ENCODE measurements around the gene SLC16A11. TPM values are rescaled to one million over a fixed set of nuclear protein-coding genes. Genes with fewer than 3 reads are reported as not detected.

SLC16A11 gene
- polyA plus RNA-seq, 1 donor (not counting 4 experiments of a cell fraction or from before 2014, with no cell fraction given), result not detected

GRCh38 chr17:7038025-7038862 is 5.6 kb downstream of the SLC16A11 start:
- H2AFZ ChIP-seq (ENCODE audit: control insufficient read depth, low read length), result no peak overlapping the region
- no peak overlapping the region for H3K27ac ChIP-seq (ENCODE audit: control insufficient read depth, insufficient read depth, low read length)
- no peak overlapping the region for H3K4me2 ChIP-seq (ENCODE audit: control insufficient read depth, extremely low read depth, insufficient read depth, low read depth, low read length)
- no peaks in the 10 kb centered on the region for H3K36me3 ChIP-seq (ENCODE audit: control insufficient read depth in 2 of 2, extremely low read depth in 1 of 2, insufficient read depth in 2 of 2, low read length in 2 of 2)
- peaks cover 15% of the 10 kb centered on the region for H3K4me1 ChIP-seq (ENCODE audit: control insufficient read depth, extremely low read depth, insufficient read depth, low read length)
- H3K27me3 ChIP-seq (ENCODE audit: control insufficient read depth, extremely low read depth, insufficient read depth, low read length), result peaks cover 12% of the 10 kb centered on the region
- no peak overlapping the region for H3K4me3 ChIP-seq (ENCODE audit: control insufficient read depth in 2 of 3, extremely low read depth in 1 of 3, insufficient read depth in 2 of 3, low read depth in 1 of 3, low read length in 3 of 3)
- dilution Hi-C loops (cut with MboI; ENCODE audit: extremely low pct_ligation_motif_present, low sequenced_read_pairs), result no loop called here
- DNase-seq (ENCODE audit: low read depth, low spot score) (no peak), FAIRE-seq (no peak)
- TF ChIP-seq EZH2 (IDR thresholded peaks at IDR 0.05; ENCODE audit: low read length) (no peak), CTCF (optimal IDR thresholded peaks at IDR 0.05 in 1 of 3, IDR thresholded peaks at IDR 0.05 in 1 of 3, conservative IDR thresholded peaks at IDR 0.05 in 1 of 3; ENCODE audit: extremely low read depth in 1 of 3, insufficient read depth in 2 of 3, low read length in 3 of 3) (no peak)
- H3K9ac ChIP-seq (ENCODE audit: control insufficient read depth, extremely low read depth, insufficient read depth, low read length), result no peak overlapping the region
- no peaks in the 10 kb centered on the region for H3K9me3 ChIP-seq (ENCODE audit: control insufficient read depth, low read depth, low read length)
- peaks cover 2% of the 10 kb centered on the region for H3K9me1 ChIP-seq (ENCODE audit: control insufficient read depth, extremely low read depth, insufficient read depth, low read length)
- H4K20me1 ChIP-seq (ENCODE audit: control insufficient read depth, extremely low read depth, insufficient read depth, low read length), result no peaks in the 10 kb centered on the region
- peaks cover 4% of the 10 kb centered on the region for H3K79me2 ChIP-seq (ENCODE audit: control insufficient read depth, insufficient read depth, low read length)

GRCh38 chr17:7035591-7036368 is 8.1 kb downstream of the SLC16A11 start, which contains the start of gene SLC16A13:
Gene SLC16A13 (plus strand): TSS chr17:7036015. CDS start chr17:7036383, 368 bp downstream.
- Histone ChIP-seq H3K27me3 (ENCODE audit: control insufficient read depth, extremely low read depth, insufficient read depth, low read length) (no peaks in the 10 kb centered on the region), H3K36me3 (ENCODE audit: control insufficient read depth in 2 of 2, extremely low read depth in 1 of 2, insufficient read depth in 2 of 2, low read length in 2 of 2) (no peaks in the 10 kb centered on the region), H3K79me2 (ENCODE audit: control insufficient read depth, insufficient read depth, low read length) (peaks cover 4% of the 10 kb centered on the region), H3K4me3 (ENCODE audit: control insufficient read depth in 2 of 3, extremely low read depth in 1 of 3, insufficient read depth in 2 of 3, low read depth in 1 of 3, low read length in 3 of 3) (peak within 1 kb of the TSS; percentile 77 to 97 (median 85)), H4K20me1 (ENCODE audit: control insufficient read depth, extremely low read depth, insufficient read depth, low read length) (no peaks in the 10 kb centered on the region), H3K9me1 (ENCODE audit: control insufficient read depth, extremely low read depth, insufficient read depth, low read length) (peaks cover 2% of the 10 kb centered on the region), H3K9me3 (ENCODE audit: control insufficient read depth, low read depth, low read length) (no peaks in the 10 kb centered on the region), H3K4me1 (ENCODE audit: control insufficient read depth, extremely low read depth, insufficient read depth, low read length) (peaks cover 10% of the 10 kb centered on the region), H3K9ac (ENCODE audit: control insufficient read depth, extremely low read depth, insufficient read depth, low read length) (peak within 1 kb of the TSS; percentile 73), H3K27ac (ENCODE audit: control insufficient read depth, insufficient read depth, low read length) (peak within 1 kb of the TSS; percentile 74), H2AFZ (ENCODE audit: control insufficient read depth, low read length) (peak within 1 kb of the TSS; percentile 87), H3K4me2 (ENCODE audit: control insufficient read depth, extremely low read depth, insufficient read depth, low read depth, low read length) (peak within 1 kb of the TSS; percentile 90)
- DNase-seq (ENCODE audit: low read depth, low spot score) (peak; percentile 93), FAIRE-seq (peak; percentile 89)
- TF ChIP-seq EZH2 (IDR thresholded peaks at IDR 0.05; ENCODE audit: low read length) (no peak), CTCF (optimal IDR thresholded peaks at IDR 0.05 in 1 of 3, IDR thresholded peaks at IDR 0.05 in 1 of 3, conservative IDR thresholded peaks at IDR 0.05 in 1 of 3; ENCODE audit: extremely low read depth in 1 of 3, insufficient read depth in 2 of 3, low read length in 3 of 3) (no peak)
- dilution Hi-C loops (cut with MboI; ENCODE audit: extremely low pct_ligation_motif_present, low sequenced_read_pairs), result no loop called here

All from keratinocyte (primary cell).